Measurements from ENCODE around the gene TSPOAP1. TPM values are rescaled to one million over a fixed set of nuclear protein-coding genes. Genes with fewer than 3 reads are reported as not detected.

The TSPOAP1 gene
- total RNA-seq, 1 donor from 2014 or later: 7.1 TPM

- H3K36me3 ChIP-seq: no peaks in the 10 kb centered on the region
- DNase-seq (ENCODE audit: extremely low spot score in 2 of 2): peak in 1 of 2 donors; percentile 43
- no peaks in the 10 kb centered on the region for H3K27me3 ChIP-seq
- no peaks in the 10 kb centered on the region for H3K9me3 ChIP-seq
- H3K4me1 ChIP-seq: no peaks in the 10 kb centered on the region
- TF ChIP-seq CTCF (IDR thresholded peaks at IDR 0.05) (no peak), POLR2AphosphoS5 (IDR thresholded peaks at IDR 0.05; ENCODE audit: insufficient read depth in 1 of 2, low read depth in 1 of 2) (no peak), POLR2A (IDR thresholded peaks at IDR 0.05) (no peak)
- H3K27ac ChIP-seq: no peak overlapping the region
- intact Hi-C loops (cut with DNase I): no loop called here
- no peak overlapping the region for H3K4me3 ChIP-seq
These were observed 66.4 kb downstream of the TSPOAP1 start for GRCh38 chr17:58262149-58262548.

GRCh38 chr17:58254803-58255202 is 73.8 kb downstream of the TSPOAP1 start:
- no peaks in the 10 kb centered on the region for H3K27me3 ChIP-seq
- no peaks in the 10 kb centered on the region for H3K36me3 ChIP-seq
- DNase-seq (ENCODE audit: extremely low spot score in 2 of 2): peak in 1 of 2 donors; percentile 81
- intact Hi-C loops (cut with DNase I): no loop called here
- H3K4me1 ChIP-seq: no peaks in the 10 kb centered on the region
- H3K9me3 ChIP-seq: no peaks in the 10 kb centered on the region
- no peak overlapping the region for H3K4me3 ChIP-seq
- H3K27ac ChIP-seq: no peak overlapping the region
- no peak for TF ChIP-seq POLR2AphosphoS5 (IDR thresholded peaks at IDR 0.05; ENCODE audit: insufficient read depth in 1 of 2, low read depth in 1 of 2)

- no peak for DNase-seq (ENCODE audit: extremely low spot score in 2 of 2)
- H3K27ac ChIP-seq: no peak overlapping the region
- H3K4me3 ChIP-seq: no peak overlapping the region
- intact Hi-C loops (cut with DNase I): no loop called here
- H3K36me3 ChIP-seq: no peaks in the 10 kb centered on the region
- peaks cover 7% of the 10 kb centered on the region for H3K4me1 ChIP-seq
- TF ChIP-seq POLR2AphosphoS5 (IDR thresholded peaks at IDR 0.05; ENCODE audit: insufficient read depth in 1 of 2, low read depth in 1 of 2) (no peak), CTCF (IDR thresholded peaks at IDR 0.05) (no peak), POLR2A (IDR thresholded peaks at IDR 0.05) (no peak)
- no peaks in the 10 kb centered on the region for H3K27me3 ChIP-seq
- no peaks in the 10 kb centered on the region for H3K9me3 ChIP-seq
These were observed 75.5 kb downstream of the TSPOAP1 start for GRCh38 chr17:58253082-58253481.

GRCh38 chr17:58252141-58252540 is 76.5 kb downstream of the TSPOAP1 start:
- H3K4me3 ChIP-seq: no peak overlapping the region
- no peaks in the 10 kb centered on the region for H3K36me3 ChIP-seq
- H3K27ac ChIP-seq: no peak overlapping the region
- no peaks in the 10 kb centered on the region for H3K9me3 ChIP-seq
- H3K4me1 ChIP-seq: peaks cover 7% of the 10 kb centered on the region
- peak; percentile 81 to 85 for DNase-seq (ENCODE audit: extremely low spot score in 2 of 2)
- TF ChIP-seq POLR2A (IDR thresholded peaks at IDR 0.05) (no peak), CTCF (IDR thresholded peaks at IDR 0.05) (no peak), POLR2AphosphoS5 (IDR thresholded peaks at IDR 0.05; ENCODE audit: insufficient read depth in 1 of 2, low read depth in 1 of 2) (no peak)
- no peaks in the 10 kb centered on the region for H3K27me3 ChIP-seq
- intact Hi-C loops (cut with DNase I): no loop called here

MicroRNAs within 50 kb of the gene (microRNA counts, 767-probe panel; counts per million panel counts)
- microRNA hsa-miR-142-3p (4,775 to 5,365 counts per million in 2 donors), microRNA hsa-miR-142-5p (238 to 261 counts per million in 2 donors)

Small RNAs within 50 kb of the gene (microRNA-seq; reads per million reads assigned to microRNA genes)
- not detected for gene MIR4736 (ENCODE audit: borderline number of aligned reads, borderline replicate concordance)

Small RNAs within 50 kb of the gene (small RNA-seq; reads per million reads assigned to genes)
- gene MIR4736: not detected

Other genes starting within 250 kb of the TSPOAP1 start
- gene DYNLL2, start 245.4 kb downstream of the TSPOAP1 start, total RNA-seq: 16.9 TPM
- not detected for gene OR4D1, start 180.4 kb downstream of the TSPOAP1 start, total RNA-seq
- not detected for gene OR4D2, start 161.8 kb downstream of the TSPOAP1 start, total RNA-seq
- gene EPX, start 136.1 kb downstream of the TSPOAP1 start, total RNA-seq: not detected
- 13.0 TPM for gene MKS1, start 109.5 kb downstream of the TSPOAP1 start, total RNA-seq
- not detected for gene LPO, start 90.2 kb downstream of the TSPOAP1 start, total RNA-seq
- gene MPO, start 47.9 kb downstream of the TSPOAP1 start, total RNA-seq: not detected
- 31.4 TPM for gene SUPT4H1, start 23.4 kb upstream of the TSPOAP1 start, total RNA-seq
- gene RNF43, start 88.7 kb upstream of the TSPOAP1 start, total RNA-seq: 27.7 TPM
- 0.25 TPM for gene HSF5, start 159.6 kb upstream of the TSPOAP1 start, total RNA-seq
- gene MTMR4, start 185.8 kb upstream of the TSPOAP1 start, total RNA-seq: 15.7 TPM